OCI-LY1 (cell line): ENCODE results near the gene STMN1.
A peak's percentile ranks its signal among the peaks of the same experiment; 100 is the strongest.

Experiments
- H2AFZ ChIP-seq: fragments of 200-600 bp; sonication (generic), shearing (Covaris generic); 2 replicates; pipeline ENCODE4 v1.6.0; 2014; ENCODE audit warnings: antibody characterized with exemption, mild to moderate bottlenecking, low read length
- H3F3A ChIP-seq: fragments of 200-600 bp; sonication (generic), shearing (Covaris generic); 2 replicates; pipeline ENCODE4 v1.6.0; 2014; ENCODE audit warnings: mild to moderate bottlenecking, antibody characterized with exemption, low read length, moderate library complexity; ENCODE audit not compliant: insufficient read depth
- H3K27ac ChIP-seq: fragments of 200-600 bp; sonication (generic); 2 replicates; pipeline ENCODE4 v1.5.1; 2014; ENCODE audit warnings: low read length, mixed run types, mild to moderate bottlenecking, low read depth; ENCODE audit not compliant: poor library complexity, severe bottlenecking
- H3K27me3 ChIP-seq: fragments of 200-600 bp; sonication (generic); 2 replicates; pipeline ENCODE4 v1.6.0; 2014; ENCODE audit warnings: antibody characterized with exemption, mild to moderate bottlenecking, low read length, moderate library complexity; ENCODE audit not compliant: insufficient read depth
- H3K36me3 ChIP-seq: fragments of 200-600 bp; sonication (generic); 2 replicates; pipeline ENCODE4 v1.6.1; 2014; ENCODE audit warnings: mild to moderate bottlenecking, antibody characterized with exemption, low read length, moderate library complexity, mixed read lengths; ENCODE audit not compliant: insufficient read depth
- H3K4me1 ChIP-seq: fragments of 200-600 bp; sonication (generic); 2 replicates; pipeline ENCODE4 v1.5.1; 2014; ENCODE audit warnings: mild to moderate bottlenecking, low read length, moderate library complexity; ENCODE audit not compliant: insufficient read depth, severe bottlenecking
- H3K4me2 ChIP-seq: fragments of 200-600 bp; sonication (generic), shearing (Covaris generic); 2 replicates; pipeline ENCODE4 v1.6.1; 2014; ENCODE audit warnings: low read length
- H3K4me3 ChIP-seq: fragments of 200-600 bp; sonication (generic); 2 replicates; pipeline ENCODE4 v1.5.1; 2014; ENCODE audit warnings: low read length, low read depth, mild to moderate bottlenecking, mixed read lengths; ENCODE audit not compliant: poor library complexity, severe bottlenecking
- H3K79me2 ChIP-seq: fragments of 200-600 bp; shearing (Covaris generic); 2 replicates; pipeline ENCODE4 v1.6.1; 2016; ENCODE audit warnings: mixed run types, low read length, mixed read lengths; ENCODE audit not compliant: insufficient read depth
- H3K9ac ChIP-seq: fragments of 200-600 bp; sonication (generic), shearing (Covaris generic); 2 replicates; pipeline ENCODE4 v1.6.1; 2014; ENCODE audit warnings: mild to moderate bottlenecking, low read length, mixed read lengths
- H3K9me2 ChIP-seq: fragments of 200-600 bp; sonication (generic), shearing (Covaris generic); 2 replicates; pipeline ENCODE4 v1.6.1; 2014; ENCODE audit warnings: low read depth, mild to moderate bottlenecking, low read length, mixed read lengths
- H3K9me3 ChIP-seq: fragments of 200-600 bp; shearing (Covaris generic); 2 replicates; pipeline ENCODE4 v1.6.1; 2014; ENCODE audit warnings: low read length, mixed read lengths
- H4K20me1 ChIP-seq: fragments of 200-600 bp; sonication (generic), shearing (Covaris generic); 2 replicates; pipeline ENCODE4 v1.6.0; 2016; ENCODE audit warnings: mild to moderate bottlenecking, low read length; ENCODE audit not compliant: insufficient read depth
- CTCF ChIP-seq: fragments of 200-600 bp; sonication (generic), shearing (Covaris generic); IDR thresholded peaks from 2 replicates; pipeline ENCODE4 v1.5.1; 2017; ENCODE audit warnings: mild to moderate bottlenecking, antibody characterized with exemption, low read length, moderate library complexity, mixed read lengths
- EZH2 ChIP-seq: fragments of 200-600 bp; sonication (generic), shearing (Covaris generic); IDR thresholded peaks from 2 replicates; pipeline ENCODE4 v1.8.0; 2017; ENCODE audit warnings: borderline replicate concordance, mixed run types, mild to moderate bottlenecking, antibody characterized with exemption, low read length, moderate library complexity, mixed read lengths

The STMN1 gene

GRCh38 chr1:25922056-25922970 is 16.1 kb upstream of the STMN1 start:
- H3K4me2 ChIP-seq, result peak overlapping the region; percentile 63
- no peaks in the 10 kb centered on the region for H3F3A ChIP-seq
- peaks cover 21% of the 10 kb centered on the region for H3K4me1 ChIP-seq
- no peaks in the 10 kb centered on the region for H3K79me2 ChIP-seq
- no peak overlapping the region for H3K27ac ChIP-seq
- TF ChIP-seq EZH2 (no peak), CTCF (no peak)
- peak overlapping the region; percentile 11; the same call in 1 of the 2 replicates for H3K9ac ChIP-seq
- no peak overlapping the region for H2AFZ ChIP-seq
- no peaks in the 10 kb centered on the region for H4K20me1 ChIP-seq
- no peaks in the 10 kb centered on the region for H3K36me3 ChIP-seq
- no peaks in the 10 kb centered on the region for H3K9me3 ChIP-seq
- no peaks in the 10 kb centered on the region for H3K9me2 ChIP-seq
- H3K4me3 ChIP-seq, result peak overlapping the region; percentile 37
- H3K27me3 ChIP-seq, result peaks cover 6% of the 10 kb centered on the region; the same call in 1 of the 2 replicates

GRCh38 chr1:25918615-25919014 is 12.4 kb upstream of the STMN1 start:
- Histone ChIP-seq H3K27me3 (peaks cover 6% of the 10 kb centered on the region; the same call in 1 of the 2 replicates), H3K79me2 (no peaks in the 10 kb centered on the region), H4K20me1 (no peaks in the 10 kb centered on the region), H3K4me2 (no peak overlapping the region), H3K4me1 (peaks cover 35% of the 10 kb centered on the region), H3K9ac (no peak overlapping the region), H3F3A (no peaks in the 10 kb centered on the region), H2AFZ (no peak overlapping the region), H3K36me3 (no peaks in the 10 kb centered on the region), H3K27ac (no peak overlapping the region), H3K4me3 (no peak overlapping the region), H3K9me3 (no peaks in the 10 kb centered on the region), H3K9me2 (no peaks in the 10 kb centered on the region)
- TF ChIP-seq EZH2 (no peak), CTCF (no peak)

GRCh38 chr1:25917996-25918395 is 11.8 kb upstream of the STMN1 start:
- H3K4me3 ChIP-seq, result no peak overlapping the region
- H3K9ac ChIP-seq, result no peak overlapping the region
- peaks cover 6% of the 10 kb centered on the region; the same call in 1 of the 2 replicates for H3K27me3 ChIP-seq
- no peaks in the 10 kb centered on the region for H3K9me2 ChIP-seq
- TF ChIP-seq CTCF, result no peak
- no peak for TF ChIP-seq EZH2
- no peak overlapping the region for H2AFZ ChIP-seq
- no peaks in the 10 kb centered on the region for H3F3A ChIP-seq
- H3K9me3 ChIP-seq, result no peaks in the 10 kb centered on the region
- H4K20me1 ChIP-seq, result no peaks in the 10 kb centered on the region
- peaks cover 29% of the 10 kb centered on the region for H3K4me1 ChIP-seq
- H3K4me2 ChIP-seq, result no peak overlapping the region; the same call in 1 of the 2 replicates
- no peak overlapping the region for H3K27ac ChIP-seq
- no peaks in the 10 kb centered on the region for H3K79me2 ChIP-seq
- no peaks in the 10 kb centered on the region for H3K36me3 ChIP-seq
